ENCODE measurements around the gene RDH8.

- TF ChIP-seq POLR2A (IDR thresholded peaks at IDR 0.05) (no peak), CTCF (IDR thresholded peaks at IDR 0.05) (no peak), POLR2AphosphoS5 (IDR thresholded peaks at IDR 0.05) (no peak)
Measured at GRCh38 chr19:10044390-10044789, 31.1 kb downstream of the RDH8 start.
